HepG2 (cell line): Measurements from ENCODE around the gene AUH. TPM values are rescaled to one million over a fixed set of nuclear protein-coding genes. Genes with fewer than 3 reads are reported as not detected.

Experiments
- ATAC-seq: fragments of 200-7000 bp; cut with Tn5 transposase; 3 replicates; pipeline ENCODE4 v1.9.1; 2020; ENCODE audit warnings: mild to moderate bottlenecking, moderate library complexity
- BruUV-seq: library from RNA; stranded (reverse); fragments of 400-500 nt; replicated peaks from 2 replicates; lab custom pipeline; 2021; lab: Mats Ljungman, UMichigan
- CTCF ChIA-PET: fragments of 300-600 bp; formaldehyde crosslinking; extraction: SDS; loops from one replicate; lab custom pipeline; 2021; ENCODE audit warnings: low total read pairs, inconsistent platforms, low intra/inter-chr PET ratio; lab: Yijun Ruan, JAX
- POLR2A ChIA-PET: fragments of 350-600 bp; sonication (Branson Sonifier 250); formaldehyde crosslinking; loops from one replicate; lab custom pipeline; 2020; ENCODE audit warnings: antibody characterized with exemption, inconsistent platforms; lab: Yijun Ruan, JAX
- DNase-seq: peaks from one replicate; pipeline ENCODE4 v3.0.0-alpha.2; 2015; ENCODE audit warnings: low spot score
- FAIRE-seq: peaks from 3 replicates; lab custom pipeline; 2011; peaks lifted over from hg19 to GRCh38; lab: Jason Lieb, UNC
- H2AFZ ChIP-seq: one replicate; pipeline ENCODE4 v1.6.1; 2011; ENCODE audit warnings: low read length, inconsistent platforms
- H3K27ac ChIP-seq: fragments of 300-600 bp; 3 replicates; pipeline ENCODE4 v1.8.0; 2011; ENCODE audit warnings: mixed run types, mild to moderate bottlenecking, mixed read lengths, low read length, inconsistent platforms; ENCODE audit not compliant: insufficient read depth; ENCODE audit errors: extremely low read length
- H3K27me3 ChIP-seq, 2 experiments: fragments of 200-600 bp in 1 of 2; 2 replicates in 1 of 2; 3 replicates in 1 of 2; pipeline versions ENCODE4 v1.6.0 to v1.8.0; 2011; ENCODE audit warnings: low read length in 2 of 2, mild to moderate bottlenecking in 2 of 2, moderate library complexity in 2 of 2, inconsistent platforms in 1 of 2; ENCODE audit not compliant: insufficient read depth in 2 of 2, control insufficient read depth in 1 of 2
- H3K36me3 ChIP-seq, 2 experiments: fragments of 200-600 bp in 1 of 2; replicated peaks in 1 of 2; 2 replicates in 1 of 2; 3 replicates in 1 of 2; pipeline versions ENCODE4 v1.5.1 to v1.8.0; 2011; ENCODE audit warnings: low read length in 2 of 2, inconsistent platforms in 1 of 2; ENCODE audit not compliant: insufficient read depth in 2 of 2, control insufficient read depth in 1 of 2
- H3K4me1 ChIP-seq: 2 replicates; pipeline ENCODE4 v1.5.1; 2012; ENCODE audit warnings: low read length, inconsistent platforms; ENCODE audit not compliant: insufficient read depth
- H3K4me2 ChIP-seq: 2 replicates; pipeline ENCODE4 v1.6.0; 2011; ENCODE audit warnings: low read depth, low read length, inconsistent platforms
- H3K4me3 ChIP-seq, 3 experiments: fragments of 200-600 bp in 1 of 3; sonication (generic), shearing (Covaris generic) in 1 of 3; replicated peaks in 1 of 3; 2 replicates each; pipeline ENCODE4 v1.5.1; 2011 to 2016; ENCODE audit warnings: low read length in 3 of 3, inconsistent platforms in 2 of 3, low read depth in 2 of 3, mild to moderate bottlenecking in 2 of 3, control low read depth in 1 of 3, mixed read lengths in 1 of 3; ENCODE audit not compliant: insufficient read depth in 1 of 3
- H3K79me2 ChIP-seq: one replicate; pipeline ENCODE4 v1.6.1; 2011; ENCODE audit warnings: low read length, inconsistent platforms; ENCODE audit not compliant: insufficient read depth
- H3K9ac ChIP-seq: 2 replicates; pipeline ENCODE4 v1.6.0; 2011; ENCODE audit warnings: mild to moderate bottlenecking, low read depth, low read length, inconsistent platforms; ENCODE audit not compliant: insufficient read depth
- H3K9me3 ChIP-seq: 2 replicates; pipeline ENCODE4 v1.5.1; 2012; ENCODE audit warnings: mild to moderate bottlenecking, low read length
- H4K20me1 ChIP-seq: 2 replicates; pipeline ENCODE4 v1.6.0; 2011; ENCODE audit warnings: inconsistent platforms, mild to moderate bottlenecking, low read length, moderate library complexity; ENCODE audit not compliant: insufficient read depth
- NPAS2 ChIP-seq: sonication (generic); formaldehyde crosslinking; IDR thresholded peaks from 2 replicates; pipeline ENCODE4 v1.8.0; 2022; ENCODE audit warnings: mild to moderate bottlenecking, missing genetic modification reagents, borderline replicate concordance
- SMAD1 ChIP-seq: sonication (generic); formaldehyde crosslinking; IDR thresholded peaks from 2 replicates; pipeline ENCODE4 v1.4.0; 2020; ENCODE audit warnings: missing genetic modification reagents, low read depth, mild to moderate bottlenecking, borderline replicate concordance
- ZNF101 ChIP-seq: sonication (generic); formaldehyde crosslinking; IDR thresholded peaks from 2 replicates; pipeline ENCODE4 v1.4.0; 2020; ENCODE audit warnings: mild to moderate bottlenecking, low read depth, missing genetic modification reagents, borderline replicate concordance
- ZNF18 ChIP-seq: sonication (generic); formaldehyde crosslinking; IDR thresholded peaks from 2 replicates; pipeline ENCODE4 v1.8.0; 2022; ENCODE audit warnings: mild to moderate bottlenecking, missing genetic modification reagents; ENCODE audit not compliant: insufficient replicate concordance
- ZNF660 ChIP-seq: sonication (generic); formaldehyde crosslinking; IDR thresholded peaks from 2 replicates; pipeline ENCODE4 v1.5.1; 2020; ENCODE audit warnings: mild to moderate bottlenecking, low read depth, missing genetic modification reagents, borderline replicate concordance
- WGBS: methylation state at CpG from one replicate; pipeline ENCODE4 v1.1.6; 2017; ENCODE audit warnings: low lambda C conversion rate; 5-methylcytosine and 5-hydroxymethylcytosine counted together
- in situ Hi-C: cut with HindIII; loops from 2 replicates; pipeline ENCODE4 v1.10.0; 2017; ENCODE audit warnings: low pct_unique_long_range_greater_than_20kb; ENCODE audit not compliant: extremely low pct_ligation_motif_present
- intact Hi-C: fragments of 100-400 bp; cut with micrococcal nuclease; formaldehyde crosslinking; loops from one replicate; pipeline ENCODE4 v1.10.0; 2022; ENCODE audit not compliant: unreplicated experiment
- polyA plus RNA-seq, 8 experiments: library from polyadenylated mRNA; depleted of rRNA in 3 of 8; stranded (reverse) in 7 of 8; unstranded in 1 of 8; fragments of >200 nt; fragmentation: Illumina TruSeq in 4 of 8; extraction: Trizol in 4 of 8; gene quantifications; 2 replicates each; pipeline versions ENCODE4 v1.2.1 to v1.2.3, GENCODE V29; 2011 to 2016; ENCODE audit warnings: low read depth in 4 of 8, missing spikeins in 1 of 8, mixed read lengths in 1 of 8; ENCODE audit not compliant: insufficient read depth in 1 of 8
- total RNA-seq, 5 experiments: library from RNA; depleted of rRNA; stranded (reverse); fragments of >200 nt; fragmentation: Illumina TruSeq; extraction: Trizol; gene quantifications; 2 replicates each; pipeline ENCODE4 v1.2.3, GENCODE V29; 2016; ENCODE audit warnings: low read depth in 1 of 5

Gene AUH
- total and polyA plus RNA-seq, 2 of the 13 experiments (the other 11 are each of a cell fraction or from before 2014, with no cell fraction given) = 25.8 to 31.9 TPM

- Histone ChIP-seq H3K27me3 (no peaks in the 10 kb centered on the region), H3K27ac (no peak overlapping the region), H3K9ac (no peak overlapping the region), H3K79me2 (no peaks in the 10 kb centered on the region), H4K20me1 (no peaks in the 10 kb centered on the region), H3K36me3 (no peaks in the 10 kb centered on the region), H3K4me3 (no peak overlapping the region), H3K9me3 (no peaks in the 10 kb centered on the region), H2AFZ (no peak overlapping the region), H3K4me1 (peaks cover 17% of the 10 kb centered on the region; the same call in 1 of the 2 replicates), H3K4me2 (no peak overlapping the region)
- FAIRE-seq (no peak), ATAC-seq (no peak), DNase-seq (no peak)
- ChIA-PET CTCF (no interaction called here), POLR2A (no interaction called here)
- in situ Hi-C loops = no loop called here
- TF ChIP-seq ZNF660 (CRISPR knock-in tag) = no peak
- no peak for TF ChIP-seq SMAD1 (CRISPR knock-in tag)
- no peak for TF ChIP-seq ZNF18 (CRISPR knock-in tag)
- TF ChIP-seq NPAS2 = no peak
- no TSS peak for BruUV-seq
- intact Hi-C loops = no loop called here
Observed at GRCh38 chr9:91383577-91383976, 21.9 kb upstream of the AUH start.

GRCh38 chr9:91382298-91382697 is 20.6 kb upstream of the AUH start:
- Histone ChIP-seq H2AFZ (no peak overlapping the region), H3K36me3 (no peaks in the 10 kb centered on the region), H3K79me2 (no peaks in the 10 kb centered on the region), H3K4me3 (no peak overlapping the region), H3K27me3 (no peaks in the 10 kb centered on the region), H3K4me2 (no peak overlapping the region), H4K20me1 (no peaks in the 10 kb centered on the region), H3K27ac (no peak overlapping the region), H3K9me3 (peaks cover 9% of the 10 kb centered on the region), H3K9ac (no peak overlapping the region), H3K4me1 (peaks cover 11% of the 10 kb centered on the region; the same call in 1 of the 2 replicates)
- POLR2A ChIA-PET = no interaction called here
- no peak for FAIRE-seq
- 68% methylated on average over 4 of the region's 4 CpGs for WGBS
- CTCF ChIA-PET = no interaction called here
- in situ Hi-C loops = no loop called here
- no peak for DNase-seq
- intact Hi-C loops = no loop called here
- ATAC-seq = no peak
- no TSS peak for BruUV-seq
- TF ChIP-seq ZNF101 (CRISPR knock-in tag) = no peak
